HepG2 (cell line): ENCODE data around the gene ZNF578. TPM values are rescaled to one million over a fixed set of nuclear protein-coding genes. Genes with fewer than 3 reads are reported as not detected.

Source experiments
- ATAC-seq: fragments of 200-7000 bp; cut with Tn5 transposase; 3 replicates; pipeline ENCODE4 v1.9.1; 2020; ENCODE audit warnings: mild to moderate bottlenecking, moderate library complexity
- BruUV-seq: library from RNA; stranded (reverse); fragments of 400-500 nt; replicated peaks from 2 replicates; lab custom pipeline; 2021; lab: Mats Ljungman, UMichigan
- CTCF ChIA-PET: fragments of 300-600 bp; formaldehyde crosslinking; extraction: SDS; loops from one replicate; lab custom pipeline; 2021; ENCODE audit warnings: low total read pairs, inconsistent platforms, low intra/inter-chr PET ratio; lab: Yijun Ruan, JAX
- POLR2A ChIA-PET: fragments of 350-600 bp; sonication (Branson Sonifier 250); formaldehyde crosslinking; loops from one replicate; lab custom pipeline; 2020; ENCODE audit warnings: antibody characterized with exemption, inconsistent platforms; lab: Yijun Ruan, JAX
- DNase-seq: peaks from one replicate; pipeline ENCODE4 v3.0.0-alpha.2; 2015; ENCODE audit warnings: low spot score
- FAIRE-seq: peaks from 3 replicates; lab custom pipeline; 2011; peaks lifted over from hg19 to GRCh38; lab: Jason Lieb, UNC
- H2AFZ ChIP-seq: one replicate; pipeline ENCODE4 v1.6.1; 2011; ENCODE audit warnings: low read length, inconsistent platforms
- H3K27ac ChIP-seq: fragments of 300-600 bp; 3 replicates; pipeline ENCODE4 v1.8.0; 2011; ENCODE audit warnings: mixed run types, mild to moderate bottlenecking, mixed read lengths, low read length, inconsistent platforms; ENCODE audit not compliant: insufficient read depth; ENCODE audit errors: extremely low read length
- H3K27me3 ChIP-seq, 2 experiments: fragments of 200-600 bp in 1 of 2; 2 replicates in 1 of 2; 3 replicates in 1 of 2; pipeline versions ENCODE4 v1.6.0 to v1.8.0; 2011; ENCODE audit warnings: low read length in 2 of 2, mild to moderate bottlenecking in 2 of 2, moderate library complexity in 2 of 2, inconsistent platforms in 1 of 2; ENCODE audit not compliant: insufficient read depth in 2 of 2, control insufficient read depth in 1 of 2
- H3K36me3 ChIP-seq, 2 experiments: fragments of 200-600 bp in 1 of 2; replicated peaks in 1 of 2; 2 replicates in 1 of 2; 3 replicates in 1 of 2; pipeline versions ENCODE4 v1.5.1 to v1.8.0; 2011; ENCODE audit warnings: low read length in 2 of 2, inconsistent platforms in 1 of 2; ENCODE audit not compliant: insufficient read depth in 2 of 2, control insufficient read depth in 1 of 2
- H3K4me1 ChIP-seq: 2 replicates; pipeline ENCODE4 v1.5.1; 2012; ENCODE audit warnings: low read length, inconsistent platforms; ENCODE audit not compliant: insufficient read depth
- H3K4me2 ChIP-seq: 2 replicates; pipeline ENCODE4 v1.6.0; 2011; ENCODE audit warnings: low read depth, low read length, inconsistent platforms
- H3K4me3 ChIP-seq, 3 experiments: fragments of 200-600 bp in 1 of 3; sonication (generic), shearing (Covaris generic) in 1 of 3; replicated peaks in 1 of 3; 2 replicates each; pipeline ENCODE4 v1.5.1; 2011 to 2016; ENCODE audit warnings: low read length in 3 of 3, inconsistent platforms in 2 of 3, low read depth in 2 of 3, mild to moderate bottlenecking in 2 of 3, control low read depth in 1 of 3, mixed read lengths in 1 of 3; ENCODE audit not compliant: insufficient read depth in 1 of 3
- H3K79me2 ChIP-seq: one replicate; pipeline ENCODE4 v1.6.1; 2011; ENCODE audit warnings: low read length, inconsistent platforms; ENCODE audit not compliant: insufficient read depth
- H3K9ac ChIP-seq: 2 replicates; pipeline ENCODE4 v1.6.0; 2011; ENCODE audit warnings: mild to moderate bottlenecking, low read depth, low read length, inconsistent platforms; ENCODE audit not compliant: insufficient read depth
- H3K9me3 ChIP-seq: 2 replicates; pipeline ENCODE4 v1.5.1; 2012; ENCODE audit warnings: mild to moderate bottlenecking, low read length
- H4K20me1 ChIP-seq: 2 replicates; pipeline ENCODE4 v1.6.0; 2011; ENCODE audit warnings: inconsistent platforms, mild to moderate bottlenecking, low read length, moderate library complexity; ENCODE audit not compliant: insufficient read depth
- AHDC1 ChIP-seq: sonication (generic); formaldehyde crosslinking; IDR thresholded peaks from 2 replicates; pipeline ENCODE4 v1.5.1; 2020; ENCODE audit warnings: mild to moderate bottlenecking, missing genetic modification reagents, borderline replicate concordance
- CEBPB ChIP-seq: IDR thresholded peaks from 2 replicates; pipeline ENCODE4 v1.6.1; 2011; ENCODE audit warnings: low read depth, low read length, improper control_type of control experiment, borderline replicate concordance
- PRPF4 ChIP-seq: fragments of 200-400 bp; formaldehyde crosslinking; IDR thresholded peaks from 2 replicates; pipeline ENCODE4 v1.6.1; 2016; ENCODE audit warnings: low read length, low read depth; ENCODE audit not compliant: poor library complexity, severe bottlenecking
- RARA ChIP-seq: IDR thresholded peaks from 2 replicates; pipeline ENCODE4 v1.6.1; 2016; ENCODE audit warnings: missing genetic modification reagents, missing compliant biosample characterization
- SMARCE1 ChIP-seq: fragments of 450-650 bp; IDR thresholded peaks from 2 replicates; pipeline ENCODE4 v1.6.1; 2017; ENCODE audit warnings: borderline replicate concordance
- SMYD3 ChIP-seq: sonication (generic); formaldehyde crosslinking; IDR thresholded peaks from 2 replicates; pipeline ENCODE4 v1.8.1; 2023; ENCODE audit warnings: mild to moderate bottlenecking, missing genetic modification reagents
- ZBTB21 ChIP-seq: sonication (generic); formaldehyde crosslinking; IDR thresholded peaks from 2 replicates; pipeline ENCODE4 v1.4.0; 2020; ENCODE audit warnings: missing genetic modification reagents
- ZNF274 ChIP-seq: sonication (generic); formaldehyde crosslinking; IDR thresholded peaks from 2 replicates; pipeline ENCODE4 v1.5.1; 2020; ENCODE audit warnings: mild to moderate bottlenecking, missing genetic modification reagents
- ZSCAN29 ChIP-seq: sonication (generic); formaldehyde crosslinking; conservative IDR thresholded peaks from 2 replicates; pipeline ENCODE4 v1.4.0; 2020; ENCODE audit warnings: mild to moderate bottlenecking, missing genetic modification reagents
- ZSCAN9 ChIP-seq: IDR thresholded peaks from 2 replicates; pipeline ENCODE4 v1.6.1; 2016; ENCODE audit warnings: borderline replicate concordance
- WGBS: methylation state at CpG from one replicate; pipeline ENCODE4 v1.1.6; 2017; ENCODE audit warnings: low lambda C conversion rate; 5-methylcytosine and 5-hydroxymethylcytosine counted together
- in situ Hi-C: cut with HindIII; loops from 2 replicates; pipeline ENCODE4 v1.10.0; 2017; ENCODE audit warnings: low pct_unique_long_range_greater_than_20kb; ENCODE audit not compliant: extremely low pct_ligation_motif_present
- intact Hi-C: fragments of 100-400 bp; cut with micrococcal nuclease; formaldehyde crosslinking; loops from one replicate; pipeline ENCODE4 v1.10.0; 2022; ENCODE audit not compliant: unreplicated experiment
- polyA plus RNA-seq, 8 experiments: library from polyadenylated mRNA; depleted of rRNA in 3 of 8; stranded (reverse) in 7 of 8; unstranded in 1 of 8; fragments of >200 nt; fragmentation: Illumina TruSeq in 4 of 8; extraction: Trizol in 4 of 8; gene quantifications; 2 replicates each; pipeline versions ENCODE4 v1.2.1 to v1.2.3, GENCODE V29; 2011 to 2016; ENCODE audit warnings: low read depth in 4 of 8, missing spikeins in 1 of 8, mixed read lengths in 1 of 8; ENCODE audit not compliant: insufficient read depth in 1 of 8
- total RNA-seq, 5 experiments: library from RNA; depleted of rRNA; stranded (reverse); fragments of >200 nt; fragmentation: Illumina TruSeq; extraction: Trizol; gene quantifications; 2 replicates each; pipeline ENCODE4 v1.2.3, GENCODE V29; 2016; ENCODE audit warnings: low read depth in 1 of 5

The ZNF578 gene
- total and polyA plus RNA-seq, 2 of the 13 experiments (the other 11 are each of a cell fraction or from before 2014, with no cell fraction given) = not detected

DNA sequence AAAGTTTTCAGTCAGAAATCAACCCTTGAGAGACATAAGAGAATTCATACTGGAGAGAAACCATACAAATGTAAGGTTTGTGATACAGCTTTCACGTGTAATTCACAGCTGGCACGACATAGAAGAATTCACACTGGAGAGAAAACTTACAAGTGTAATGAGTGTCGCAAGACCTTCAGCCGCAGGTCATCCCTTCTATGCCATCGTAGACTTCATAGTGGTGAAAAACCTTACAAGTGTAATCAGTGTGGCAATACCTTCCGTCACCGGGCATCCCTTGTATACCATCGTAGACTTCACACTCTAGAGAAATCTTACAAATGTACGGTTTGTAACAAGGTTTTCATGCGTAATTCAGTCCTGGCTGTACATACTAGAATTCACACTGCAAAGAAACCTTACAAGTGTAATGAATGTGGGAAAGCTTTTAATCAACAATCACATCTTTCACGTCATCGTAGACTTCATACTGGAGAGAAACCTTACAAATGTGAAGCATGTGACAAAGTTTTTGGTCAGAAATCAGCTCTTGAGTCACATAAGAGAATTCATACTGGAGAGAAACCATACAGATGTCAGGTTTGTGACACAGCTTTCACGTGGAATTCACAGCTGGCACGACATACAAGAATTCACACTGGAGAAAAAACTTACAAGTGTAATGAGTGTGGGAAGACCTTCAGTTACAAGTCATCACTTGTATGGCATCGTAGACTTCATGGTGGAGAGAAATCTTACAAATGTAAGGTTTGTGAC lies 101.0 kb downstream of the ZNF578 start:
- H2AFZ ChIP-seq = no peak overlapping the region
- 98% methylated on average over 15 of the region's 15 CpGs for WGBS
- no peak overlapping the region for H3K27ac ChIP-seq

DNA sequence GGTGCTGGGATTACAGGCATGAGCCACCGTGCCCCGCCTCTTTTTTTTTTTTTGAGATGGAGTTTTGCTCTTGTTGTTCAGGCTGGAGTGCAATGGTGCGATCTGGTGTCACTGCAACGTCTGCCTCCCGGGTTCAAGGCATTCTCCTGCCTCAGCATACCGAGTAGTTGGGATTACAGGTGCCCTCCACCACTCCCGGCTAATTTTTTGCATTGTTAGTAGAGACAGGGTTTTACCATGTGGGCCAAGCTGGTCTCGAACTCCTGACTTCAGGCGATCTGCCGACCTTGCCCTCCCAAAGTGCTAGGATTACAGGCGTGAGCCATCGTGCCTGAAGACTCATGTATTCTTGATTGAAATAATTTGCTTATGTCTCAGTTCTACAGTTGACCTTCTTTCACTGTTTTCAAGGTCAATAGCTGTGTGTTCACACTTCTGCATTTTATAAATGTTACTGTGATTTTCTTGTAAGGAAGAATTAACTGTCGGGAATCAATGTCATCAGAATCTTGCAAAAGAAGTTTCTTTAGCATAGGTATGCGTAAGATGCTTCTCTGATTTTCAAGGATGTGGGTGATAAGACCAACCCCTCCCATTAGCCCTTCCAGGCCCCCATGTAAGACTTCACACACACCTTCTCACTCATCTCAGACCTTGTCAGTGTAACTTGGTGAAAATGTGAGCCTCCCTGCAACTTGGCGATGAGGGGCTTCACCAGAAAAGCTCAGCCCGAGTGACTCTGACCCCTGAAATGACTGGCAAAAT lies 104.1 kb downstream of the ZNF578 start:
- peaks cover 13 to 31% of the 10 kb centered on the region in 2 experiments; a peak in 4 of 5 replicates for H3K36me3 ChIP-seq
- no peak overlapping the region for H3K4me2 ChIP-seq
- no peaks in the 10 kb centered on the region for H3K27me3 ChIP-seq
- POLR2A ChIA-PET = no interaction called here
- DNase-seq (no peak), ATAC-seq (no peak), FAIRE-seq (no peak)
- no peaks in the 10 kb centered on the region for H3K4me1 ChIP-seq
- WGBS = 92% methylated on average over 15 of the region's 16 CpGs
- peaks cover 56% of the 10 kb centered on the region for H3K9me3 ChIP-seq
- no peak overlapping the region for H3K27ac ChIP-seq
- intact Hi-C loops (no loop called here), in situ Hi-C loops (no loop called here)
- no TSS peak for BruUV-seq
- H3K79me2 ChIP-seq = no peaks in the 10 kb centered on the region
- CTCF ChIA-PET = no interaction called here
- H4K20me1 ChIP-seq = no peaks in the 10 kb centered on the region
- no peak overlapping the region for H3K4me3 ChIP-seq
- no peak overlapping the region for H3K9ac ChIP-seq
- no peak overlapping the region for H2AFZ ChIP-seq
- no peak for TF ChIP-seq ZSCAN9 (CRISPR knock-in tag)
- no peak for TF ChIP-seq SMARCE1
- TF ChIP-seq AHDC1 (CRISPR knock-in tag) = no peak
- no peak for TF ChIP-seq SMYD3 (CRISPR knock-in tag)
- TF ChIP-seq RARA (CRISPR knock-in tag) = no peak
- TF ChIP-seq ZBTB21 = no peak
- TF ChIP-seq ZSCAN29 (CRISPR knock-in tag) = no peak

More for the DNA sequence above, 101.0 kb downstream of the ZNF578 start:
- DNase-seq (no peak), ATAC-seq (no peak), FAIRE-seq (peak; percentile 12)
- Histone ChIP-seq H3K79me2 (no peaks in the 10 kb centered on the region), H3K4me1 (no peaks in the 10 kb centered on the region), H3K9me3 (peaks cover 67% of the 10 kb centered on the region), H3K36me3 (peaks cover 16 to 41% of the 10 kb centered on the region in 2 experiments; a peak in 4 of 5 replicates), H3K4me2 (no peak overlapping the region), H3K27me3 (no peaks in the 10 kb centered on the region), H3K9ac (no peak overlapping the region), H4K20me1 (no peaks in the 10 kb centered on the region), H3K4me3 (no peak overlapping the region)
- CTCF ChIA-PET = no interaction called here
- in situ Hi-C loops (no loop called here), intact Hi-C loops (no loop called here)
- TF ChIP-seq ZNF274 (CRISPR knock-in tag) = peak; percentile 74; the same call in 1 of the 2 replicates
- no peak for TF ChIP-seq PRPF4
- peak; percentile 54; the same call in 1 of the 2 replicates for TF ChIP-seq CEBPB
- BruUV-seq = no TSS peak
- POLR2A ChIA-PET = no interaction called here
